Colonic mucosa (tissue), 4 donors: ENCODE measurements around the gene SLC9A3. TPM values are rescaled to one million over a fixed set of nuclear protein-coding genes. Genes with fewer than 3 reads are reported as not detected.
A peak's percentile ranks its signal among the peaks of the same experiment; 100 is the strongest.

ENCODE experiments used
- DNase-seq: peaks from one replicate; pipeline ENCODE4 v3.0.0-alpha.2; 2020
- H3K27ac ChIP-seq: fragments of 200-600 bp; one replicate; pipeline ENCODE4 v1.8.0; 2021
- H3K27me3 ChIP-seq: fragments of 200-600 bp; one replicate; pipeline ENCODE4 v1.8.0; 2021
- H3K36me3 ChIP-seq: fragments of 200-600 bp; one replicate; pipeline ENCODE4 v1.8.0; 2021
- H3K4me1 ChIP-seq: fragments of 200-600 bp; one replicate; pipeline ENCODE4 v1.8.0; 2021; ENCODE audit warnings: mild to moderate bottlenecking
- H3K4me3 ChIP-seq: fragments of 200-600 bp; one replicate; pipeline ENCODE4 v1.8.0; 2021
- H3K9ac ChIP-seq, 2 donors: one replicate each; pipeline ENCODE4 v1.7.0; 2013; ENCODE audit warnings: control low read depth in 2 of 2, low read depth in 2 of 2, low read length in 2 of 2
- H3K9me3 ChIP-seq: fragments of 200-600 bp; one replicate; pipeline ENCODE4 v1.8.0; 2021
- CTCF ChIP-seq: fragments of 200-600 bp; IDR thresholded peaks from one replicate; pipeline ENCODE4 v1.8.0; 2022; ENCODE audit warnings: antibody characterized with exemption, mild to moderate bottlenecking
- intact Hi-C: fragments of 100-400 bp; cut with DNase I; formaldehyde crosslinking; loops from one replicate; pipeline ENCODE4 v1.14.1; 2022
- total RNA-seq, 2 donors: library from RNA; stranded (reverse); fragmentation: NEBNext Ultra II Directional in 1 of 2; extraction: Animal tissue kit (Norgen Biotek cat#: 25700) in 1 of 2; gene quantifications; one replicate each; pipeline ENCODE4 v1.2.1, GENCODE V29; 2021
- donor health status: healthy.
- donor health status: DM: no; HTN: no; CAD: no.
- donor health status: DM: no; HTN: no; CAD: no.

The SLC9A3 gene
- total RNA-seq, 2 donors from 2014 or later: 70.0 to 78.8 TPM

DNA sequence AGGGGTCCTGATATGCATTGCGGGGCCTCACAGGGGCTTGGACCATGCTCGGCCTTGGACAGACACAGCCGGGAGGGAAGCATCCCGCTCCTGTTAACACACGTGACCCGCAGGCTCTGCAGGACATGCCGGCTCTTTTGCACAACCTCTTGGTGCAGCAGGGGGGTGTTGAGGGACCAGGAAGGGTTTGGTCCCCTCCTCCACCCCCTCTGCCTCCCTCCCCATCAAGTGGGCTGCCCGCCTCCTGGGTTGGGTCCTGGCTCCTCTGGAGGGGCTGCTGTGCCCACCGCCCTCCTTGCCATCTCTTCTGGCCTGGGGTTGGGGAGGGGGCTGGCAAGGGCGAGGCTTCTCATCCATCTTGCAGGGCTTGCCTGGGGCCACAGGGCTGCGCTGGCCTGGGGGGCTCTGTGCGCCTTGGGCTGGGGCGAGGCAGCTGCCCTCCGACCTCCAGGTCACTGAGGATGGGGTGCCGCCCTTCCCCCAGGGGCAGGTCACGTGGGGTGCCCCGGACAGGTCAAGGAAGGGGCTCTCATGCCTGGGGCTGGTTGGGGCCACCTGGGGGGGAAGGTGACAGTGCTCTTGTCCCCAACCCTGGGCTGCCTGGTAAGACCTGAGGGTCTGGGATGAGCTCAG, 16.8 kb upstream of the SLC9A3 start:
- Histone ChIP-seq H3K4me3 (no peak overlapping the region), H3K9ac (no peak overlapping the region), H3K4me1 (peaks cover 7% of the 10 kb centered on the region), H3K36me3 (no peaks in the 10 kb centered on the region), H3K27me3 (peaks cover 13% of the 10 kb centered on the region), H3K9me3 (no peaks in the 10 kb centered on the region), H3K27ac (no peak overlapping the region)
- intact Hi-C loops: no loop called here
- no peak for TF ChIP-seq CTCF
- no peak for DNase-seq

GRCh38 chr5:540071-540905, 16.0 kb upstream of the SLC9A3 start:
- Histone ChIP-seq H3K36me3 (no peaks in the 10 kb centered on the region), H3K9ac (peak overlapping the region in 1 of 2 donors; percentile 12), H3K9me3 (no peaks in the 10 kb centered on the region), H3K4me3 (no peak overlapping the region), H3K27me3 (peaks cover 13% of the 10 kb centered on the region), H3K4me1 (peaks cover 7% of the 10 kb centered on the region), H3K27ac (no peak overlapping the region)
- no peak for TF ChIP-seq CTCF
- DNase-seq: no peak
- intact Hi-C loops: no loop called here

GRCh38 chr5:539469-540070, 15.3 kb upstream of the SLC9A3 start:
- no peak overlapping the region for H3K27ac ChIP-seq
- H3K36me3 ChIP-seq: no peaks in the 10 kb centered on the region
- peaks cover 13% of the 10 kb centered on the region for H3K27me3 ChIP-seq
- H3K4me1 ChIP-seq: peaks cover 5% of the 10 kb centered on the region
- TF ChIP-seq CTCF: no peak
- no peak overlapping the region for H3K4me3 ChIP-seq
- H3K9me3 ChIP-seq: no peaks in the 10 kb centered on the region
- intact Hi-C loops: no loop called here
- H3K9ac ChIP-seq: peak overlapping the region in 1 of 2 donors; percentile 12
- no peak for DNase-seq

DNA sequence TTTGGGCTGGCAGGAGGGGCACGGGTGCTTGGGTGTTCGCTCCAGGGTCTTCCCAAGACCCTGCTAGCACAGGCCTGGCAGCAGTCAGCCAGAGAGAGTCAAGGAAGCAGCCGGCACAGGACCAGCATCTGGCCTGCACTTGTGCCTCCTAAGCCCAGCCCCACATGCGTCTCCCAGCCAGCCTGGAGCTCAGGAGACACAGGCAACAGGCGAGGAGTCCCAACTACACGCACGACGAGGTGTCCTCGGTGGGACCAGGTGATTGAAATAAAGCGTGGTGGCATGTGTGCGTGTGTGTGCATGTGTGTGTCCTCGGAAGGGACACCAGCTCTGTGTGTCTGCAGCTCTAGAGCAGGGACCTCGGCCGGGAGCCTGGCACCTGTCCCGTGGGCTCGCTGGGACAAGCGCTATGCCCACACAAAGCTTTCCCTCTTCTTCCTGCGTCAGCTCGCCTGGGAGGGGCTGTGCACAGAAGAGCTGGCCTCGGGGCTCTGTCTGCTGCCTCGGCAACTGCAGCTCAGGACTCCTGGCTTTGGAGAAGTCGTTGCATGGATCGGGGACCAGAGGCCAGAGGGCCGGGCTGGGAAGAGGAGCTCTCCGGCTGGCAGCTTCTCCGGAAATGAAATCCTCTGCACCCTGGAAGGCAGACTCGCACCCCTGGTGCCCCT, 14.7 kb upstream of the SLC9A3 start:
- intact Hi-C loops: no loop called here
- Histone ChIP-seq H3K36me3 (no peaks in the 10 kb centered on the region), H3K4me3 (no peak overlapping the region), H3K9me3 (no peaks in the 10 kb centered on the region), H3K9ac (no peak overlapping the region), H3K4me1 (no peaks in the 10 kb centered on the region), H3K27ac (no peak overlapping the region), H3K27me3 (peaks cover 13% of the 10 kb centered on the region)
- TF ChIP-seq CTCF: no peak
- DNase-seq: no peak

DNA sequence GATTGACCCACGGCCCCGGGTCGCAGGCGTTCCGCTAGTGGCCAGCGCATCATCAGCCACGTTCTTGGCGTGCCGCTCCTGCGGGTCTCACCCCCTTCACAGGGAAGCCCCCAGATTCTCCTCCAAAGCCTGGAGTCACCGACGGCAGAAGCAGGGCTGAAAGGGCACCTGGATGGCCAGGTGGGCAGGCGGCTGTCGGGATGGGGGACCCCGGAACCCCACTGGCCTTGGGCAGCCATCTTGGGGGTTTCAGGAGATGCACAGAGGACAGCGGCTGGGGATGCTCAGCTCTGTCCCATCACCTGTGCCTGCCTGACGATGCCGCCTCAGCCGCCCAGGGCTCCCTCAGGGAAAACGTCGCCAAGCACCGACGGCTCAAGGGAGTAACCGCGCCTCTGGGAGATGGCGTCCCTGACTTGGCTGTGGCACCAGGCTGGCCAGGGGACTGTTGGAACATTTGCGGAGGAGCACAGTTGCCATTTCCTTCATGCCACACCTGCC, 14.1 kb upstream of the SLC9A3 start:
- DNase-seq: no peak
- TF ChIP-seq CTCF: no peak
- H3K9me3 ChIP-seq: no peaks in the 10 kb centered on the region

More for the DNA sequence above, 14.1 kb upstream of the SLC9A3 start:
- H3K9ac ChIP-seq: no peak overlapping the region
- no peak overlapping the region for H3K27ac ChIP-seq
- intact Hi-C loops: no loop called here
- H3K4me1 ChIP-seq: no peaks in the 10 kb centered on the region
- H3K27me3 ChIP-seq: peaks cover 16% of the 10 kb centered on the region
- H3K4me3 ChIP-seq: no peak overlapping the region
- H3K36me3 ChIP-seq: no peaks in the 10 kb centered on the region
